ENCODE measurements around the gene YAE1.
A peak's percentile ranks its signal among the peaks of the same experiment; 100 is the strongest.

The YAE1 gene

DNA sequence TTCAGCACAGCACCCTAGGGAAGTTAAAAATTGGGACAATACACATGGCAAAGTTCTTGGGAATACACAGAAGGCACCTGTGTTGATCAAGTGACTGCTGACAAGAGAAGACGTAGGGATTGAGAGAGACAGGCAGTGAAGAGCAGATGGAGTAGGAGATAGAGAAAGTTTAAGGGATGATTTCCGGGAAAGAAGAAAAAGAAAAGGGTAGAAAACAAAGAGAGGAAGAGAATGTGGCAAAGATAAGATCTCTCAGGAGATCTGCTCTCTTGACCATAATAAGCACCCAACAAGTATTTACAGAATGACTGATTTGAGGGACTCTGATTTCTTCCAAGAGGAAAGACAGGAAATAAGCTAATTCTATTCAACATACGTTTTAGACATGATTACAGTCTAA, 42.1 kb downstream of the YAE1 start:
- Histone ChIP-seq H3K27me3 (ENCODE audit: insufficient read depth, low read length) (no peaks in the 10 kb centered on the region), H3K9ac (ENCODE audit: low read length) (no peak overlapping the region), H4K20me1 (ENCODE audit: insufficient read depth, low read length) (no peaks in the 10 kb centered on the region), H3K9me3 (ENCODE audit: low read length) (no peaks in the 10 kb centered on the region), H3K4me3 (ENCODE audit: low read depth, low read length, poor library complexity, severe bottlenecking) (no peak overlapping the region), H3K4me2 (ENCODE audit: low read length) (no peak overlapping the region), H3K27ac (ENCODE audit: low read depth, low read length, poor library complexity, severe bottlenecking) (no peak overlapping the region), H3K79me2 (ENCODE audit: insufficient read depth, low read length) (no peaks in the 10 kb centered on the region), H3F3A (ENCODE audit: insufficient read depth, low read length) (no peaks in the 10 kb centered on the region), H3K4me1 (ENCODE audit: insufficient read depth, low read length, severe bottlenecking) (no peaks in the 10 kb centered on the region), H3K9me2 (ENCODE audit: low read depth, low read length) (no peaks in the 10 kb centered on the region), H3K36me3 (ENCODE audit: insufficient read depth, low read length) (no peaks in the 10 kb centered on the region), H2AFZ (ENCODE audit: low read length) (no peak overlapping the region)
- no peak for TF ChIP-seq EZH2 (IDR thresholded peaks at IDR 0.05; ENCODE audit: borderline replicate concordance, low read length)
- no peak for TF ChIP-seq CTCF (IDR thresholded peaks at IDR 0.05; ENCODE audit: low read length)

DNA sequence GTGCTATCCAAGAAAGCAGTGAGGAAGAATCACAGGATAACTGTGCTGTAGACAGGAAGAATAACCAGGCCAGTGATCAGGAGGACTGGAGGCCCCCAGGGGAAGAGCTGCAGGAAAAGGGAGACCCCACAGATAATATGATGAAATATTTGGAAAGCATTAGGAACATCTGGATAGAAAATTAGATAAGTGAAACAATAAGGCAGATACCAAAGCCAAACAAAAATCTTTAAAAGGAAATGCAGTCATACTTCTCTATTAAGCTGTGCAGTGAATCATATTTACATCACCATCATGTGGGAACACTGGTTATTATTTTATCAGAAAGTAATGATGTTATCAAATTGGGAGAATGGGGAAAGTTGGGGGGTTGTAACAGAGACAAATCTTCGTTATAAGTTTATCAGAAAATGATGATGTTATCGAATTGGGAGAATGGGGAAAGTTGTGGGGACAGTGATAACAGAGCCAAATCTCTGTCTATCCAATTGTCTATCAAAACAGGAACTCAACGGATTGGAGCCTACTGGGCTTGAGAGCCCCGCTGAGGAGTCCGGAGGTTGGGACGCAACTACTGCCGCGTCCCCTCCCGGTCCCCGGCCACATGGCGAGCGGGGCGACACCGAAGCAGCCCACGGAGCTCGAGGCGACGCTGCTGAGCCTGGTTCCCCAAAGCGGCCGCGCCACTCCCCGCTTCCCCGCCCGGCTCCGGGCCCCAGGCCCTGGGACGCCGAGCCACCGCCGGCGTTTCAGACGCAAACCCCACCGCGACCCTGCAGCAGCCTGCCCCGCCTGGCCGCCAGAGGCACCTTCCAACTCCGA, 43.1 kb downstream of the YAE1 start:
- 0 out of 2 replicates have a peak, but pooled peaks cover 4% of the 10 kb centered on the region for H3K27me3 ChIP-seq (ENCODE audit: insufficient read depth, low read length)
- H3K79me2 ChIP-seq (ENCODE audit: insufficient read depth, low read length) = no peaks in the 10 kb centered on the region
- no peak overlapping the region for H3K9ac ChIP-seq (ENCODE audit: low read length)
- no peak overlapping the region for H2AFZ ChIP-seq (ENCODE audit: low read length)
- H3K27ac ChIP-seq (ENCODE audit: low read depth, low read length, poor library complexity, severe bottlenecking) = no peak overlapping the region
- 0 out of 2 replicates have a peak, but pooled peaks have one; percentile 7 for TF ChIP-seq CTCF (IDR thresholded peaks at IDR 0.05; ENCODE audit: low read length)
- TF ChIP-seq EZH2 (IDR thresholded peaks at IDR 0.05; ENCODE audit: borderline replicate concordance, low read length) = no peak
- peak overlapping the region; percentile 24 for H3K4me3 ChIP-seq (ENCODE audit: low read depth, low read length, poor library complexity, severe bottlenecking)
- H3K9me2 ChIP-seq (ENCODE audit: low read depth, low read length) = no peaks in the 10 kb centered on the region
- H3K36me3 ChIP-seq (ENCODE audit: insufficient read depth, low read length) = no peaks in the 10 kb centered on the region
- H3F3A ChIP-seq (ENCODE audit: insufficient read depth, low read length) = no peaks in the 10 kb centered on the region
- no peaks in the 10 kb centered on the region for H3K9me3 ChIP-seq (ENCODE audit: low read length)
- peak overlapping the region; percentile 17 for H3K4me2 ChIP-seq (ENCODE audit: low read length)
- no peaks in the 10 kb centered on the region for H4K20me1 ChIP-seq (ENCODE audit: insufficient read depth, low read length)
- no peaks in the 10 kb centered on the region for H3K4me1 ChIP-seq (ENCODE audit: insufficient read depth, low read length, severe bottlenecking)

- peak overlapping the region; percentile 24 for H3K4me3 ChIP-seq (ENCODE audit: low read depth, low read length, poor library complexity, severe bottlenecking)
- H3F3A ChIP-seq (ENCODE audit: insufficient read depth, low read length) = no peaks in the 10 kb centered on the region
- no peak overlapping the region for H2AFZ ChIP-seq (ENCODE audit: low read length)
- H3K27ac ChIP-seq (ENCODE audit: low read depth, low read length, poor library complexity, severe bottlenecking) = no peak overlapping the region
- 0 out of 2 replicates have a peak, but pooled peaks cover 4% of the 10 kb centered on the region for H3K27me3 ChIP-seq (ENCODE audit: insufficient read depth, low read length)
- no peaks in the 10 kb centered on the region for H3K9me2 ChIP-seq (ENCODE audit: low read depth, low read length)
- no peaks in the 10 kb centered on the region for H3K36me3 ChIP-seq (ENCODE audit: insufficient read depth, low read length)
- peak overlapping the region; percentile 17 for H3K4me2 ChIP-seq (ENCODE audit: low read length)
- H3K9me3 ChIP-seq (ENCODE audit: low read length) = no peaks in the 10 kb centered on the region
- TF ChIP-seq CTCF (IDR thresholded peaks at IDR 0.05; ENCODE audit: low read length) = no peak
- TF ChIP-seq EZH2 (IDR thresholded peaks at IDR 0.05; ENCODE audit: borderline replicate concordance, low read length) = no peak
- H4K20me1 ChIP-seq (ENCODE audit: insufficient read depth, low read length) = no peaks in the 10 kb centered on the region
- no peaks in the 10 kb centered on the region for H3K79me2 ChIP-seq (ENCODE audit: insufficient read depth, low read length)
- no peak overlapping the region for H3K9ac ChIP-seq (ENCODE audit: low read length)
- H3K4me1 ChIP-seq (ENCODE audit: insufficient read depth, low read length, severe bottlenecking) = no peaks in the 10 kb centered on the region
Measured at GRCh38 chr7:39609935-39610263, 43.7 kb downstream of the YAE1 start.
